ENCODE results near the gene CTBP2.

The CTBP2 gene

GRCh38 chr10:125034675-125035074, 125.7 kb downstream of the CTBP2 start:
- DNase-seq = no peak

GRCh38 chr10:125033146-125033924, 127.0 kb downstream of the CTBP2 start:
- no peak for DNase-seq

GRCh38 chr10:125032474-125033020, 127.8 kb downstream of the CTBP2 start:
- DNase-seq = no peak

GRCh38 chr10:125030567-125031197, 129.7 kb downstream of the CTBP2 start:
- no peak for DNase-seq

- DNase-seq = no peak
Observed at GRCh38 chr10:125029584-125030242, 130.7 kb downstream of the CTBP2 start.

GRCh38 chr10:125027871-125028869, 132.2 kb downstream of the CTBP2 start:
- no peak for DNase-seq

GRCh38 chr10:125026974-125027735, 133.2 kb downstream of the CTBP2 start:
- no peak for DNase-seq

GRCh38 chr10:125026036-125026931, 134.1 kb downstream of the CTBP2 start:
- no peak for DNase-seq

- no peak for DNase-seq
Observed at GRCh38 chr10:125025341-125025740, 135.0 kb downstream of the CTBP2 start.

GRCh38 chr10:125024497-125025234, 135.7 kb downstream of the CTBP2 start:
- DNase-seq = no peak

- DNase-seq = no peak
Observed at GRCh38 chr10:125023862-125024496, 136.4 kb downstream of the CTBP2 start.

- no peak for DNase-seq
Observed at GRCh38 chr10:125023255-125023654, 137.1 kb downstream of the CTBP2 start.

- DNase-seq = no peak
Observed at GRCh38 chr10:125022671-125023070, 137.7 kb downstream of the CTBP2 start.

GRCh38 chr10:125021686-125022344, 138.5 kb downstream of the CTBP2 start:
- DNase-seq = no peak

- no peak for DNase-seq
Observed at GRCh38 chr10:125020871-125021270, 139.5 kb downstream of the CTBP2 start.

GRCh38 chr10:125020386-125020785, 140.0 kb downstream of the CTBP2 start:
- no peak for DNase-seq

- no peak for DNase-seq
Observed at GRCh38 chr10:125018576-125019143, 141.7 kb downstream of the CTBP2 start.
